DMS79 treated with DMSO at 0.1 percent for 48 hours (cell line): ENCODE data around the gene IL17C.
A peak's percentile ranks its signal among the peaks of the same experiment; 100 is the strongest.

ENCODE experiments used
- DNase-seq: peaks from one replicate; lab custom pipeline; 2025; lab: John Stamatoyannopoulos, UW

IL17C gene

GRCh38 chr16:88610080-88610479 lies 28.3 kb upstream of the IL17C start:
- no peak for DNase-seq

GRCh38 chr16:88610909-88611812 lies 27.2 kb upstream of the IL17C start:
- DNase-seq: no peak

GRCh38 chr16:88613293-88613692 lies 25.1 kb upstream of the IL17C start:
- DNase-seq: no peak

- DNase-seq: no peak
Measured at GRCh38 chr16:88613911-88614817, 24.2 kb upstream of the IL17C start.

GRCh38 chr16:88614818-88615580 lies 23.4 kb upstream of the IL17C start:
- no peak for DNase-seq

- peak; percentile 41 for DNase-seq
Measured at GRCh38 chr16:88616320-88616719, 22.1 kb upstream of the IL17C start.

GRCh38 chr16:88616736-88617135 lies 21.6 kb upstream of the IL17C start:
- peak; percentile 6 for DNase-seq

- peak; percentile 11 for DNase-seq
Measured at GRCh38 chr16:88617268-88618031, 20.9 kb upstream of the IL17C start.

GRCh38 chr16:88618182-88618955 lies 20.0 kb upstream of the IL17C start:
- DNase-seq: no peak

- no peak for DNase-seq
Measured at GRCh38 chr16:88618956-88619667, 19.3 kb upstream of the IL17C start.

- DNase-seq: no peak
Measured at GRCh38 chr16:88619859-88620815, 18.2 kb upstream of the IL17C start.

- DNase-seq: no peak
Measured at GRCh38 chr16:88622125-88622524, 16.2 kb upstream of the IL17C start.

GRCh38 chr16:88622866-88623265 lies 15.5 kb upstream of the IL17C start:
- no peak for DNase-seq

GRCh38 chr16:88623858-88624257 lies 14.5 kb upstream of the IL17C start:
- no peak for DNase-seq

GRCh38 chr16:88624481-88624880 lies 13.9 kb upstream of the IL17C start:
- no peak for DNase-seq

- DNase-seq: no peak
Measured at GRCh38 chr16:88624977-88625576, 13.3 kb upstream of the IL17C start.

GRCh38 chr16:88626646-88627045 lies 11.7 kb upstream of the IL17C start:
- no peak for DNase-seq
